HUES48 (cell line): ENCODE data around the gene LRPPRC.

Experiments
- H3K27ac ChIP-seq: one replicate; pipeline ENCODE4 v1.7.0; 2013; ENCODE audit warnings: low read depth, low read length, inconsistent platforms
- H3K27me3 ChIP-seq: 2 replicates; pipeline ENCODE4 v1.6.1; 2013; ENCODE audit warnings: mild to moderate bottlenecking, low read length; ENCODE audit not compliant: control insufficient read depth, insufficient read depth
- H3K36me3 ChIP-seq: 2 replicates; pipeline ENCODE4 v1.6.1; 2013; ENCODE audit warnings: low read length; ENCODE audit not compliant: control insufficient read depth, insufficient read depth
- H3K4me1 ChIP-seq: 2 replicates; pipeline ENCODE4 v1.6.1; 2013; ENCODE audit warnings: mild to moderate bottlenecking, low read length; ENCODE audit not compliant: control insufficient read depth, insufficient read depth
- H3K4me3 ChIP-seq: 2 replicates; pipeline ENCODE4 v1.5.1; 2013; ENCODE audit warnings: mild to moderate bottlenecking, low read depth, low read length
- H3K9ac ChIP-seq: 2 replicates; pipeline ENCODE4 v1.6.1; 2013; ENCODE audit warnings: mild to moderate bottlenecking, low read depth, low read length, moderate library complexity
- H3K9me3 ChIP-seq: 2 replicates; pipeline ENCODE4 v1.6.1; 2013; ENCODE audit warnings: low read length; ENCODE audit not compliant: control insufficient read depth, insufficient read depth

The LRPPRC gene

DNA sequence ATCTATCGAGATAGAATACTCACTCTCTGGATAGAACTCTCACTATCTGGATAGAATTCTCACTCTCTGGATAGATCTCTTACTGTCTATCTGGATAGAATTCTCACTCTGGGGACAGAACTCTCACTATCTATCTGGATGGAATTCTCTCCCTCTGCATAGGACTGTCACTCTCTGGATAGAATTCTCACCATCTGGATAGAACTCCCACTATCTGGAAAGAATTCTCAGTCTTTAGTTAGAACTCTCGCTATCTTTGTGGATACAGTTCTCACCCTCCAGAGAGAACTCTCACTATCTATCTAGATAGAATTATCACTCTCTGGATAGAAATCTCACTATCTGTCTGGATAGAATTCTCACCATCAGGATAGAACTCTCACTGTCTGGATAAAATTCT is 140.5 kb downstream of the LRPPRC start:
- H3K9ac ChIP-seq: no peak overlapping the region
- H3K27ac ChIP-seq: no peak overlapping the region
- no peak overlapping the region for H3K4me3 ChIP-seq
- peaks cover 6% of the 10 kb centered on the region; the same call in 1 of the 2 replicates for H3K27me3 ChIP-seq
- H3K36me3 ChIP-seq: no peaks in the 10 kb centered on the region
- no peaks in the 10 kb centered on the region for H3K9me3 ChIP-seq
- no peaks in the 10 kb centered on the region for H3K4me1 ChIP-seq

DNA sequence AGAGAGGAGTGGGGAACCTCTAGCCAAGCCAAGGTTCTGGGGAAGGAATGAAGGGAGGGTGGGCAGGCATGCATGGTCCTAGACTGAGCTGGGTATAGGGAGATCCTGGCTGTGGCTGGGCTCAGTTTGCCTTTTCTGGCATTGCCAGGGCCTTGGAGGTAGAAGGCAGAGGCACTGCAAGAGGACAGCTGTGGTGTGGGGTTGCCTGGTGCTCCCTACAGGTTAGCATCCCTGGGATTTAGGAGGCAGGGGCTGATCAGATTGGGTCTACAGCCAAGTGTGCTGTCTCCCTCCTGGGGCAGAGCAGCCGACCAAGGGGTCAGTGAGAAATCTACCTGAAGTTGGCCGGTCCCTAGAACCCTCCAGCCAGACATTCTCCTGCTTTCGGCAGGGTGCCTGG is 141.1 kb downstream of the LRPPRC start:
- Histone ChIP-seq H3K4me1 (no peaks in the 10 kb centered on the region), H3K9me3 (no peaks in the 10 kb centered on the region), H3K36me3 (no peaks in the 10 kb centered on the region), H3K4me3 (no peak overlapping the region), H3K27ac (no peak overlapping the region), H3K9ac (no peak overlapping the region), H3K27me3 (peaks cover 6% of the 10 kb centered on the region; the same call in 1 of the 2 replicates)

DNA sequence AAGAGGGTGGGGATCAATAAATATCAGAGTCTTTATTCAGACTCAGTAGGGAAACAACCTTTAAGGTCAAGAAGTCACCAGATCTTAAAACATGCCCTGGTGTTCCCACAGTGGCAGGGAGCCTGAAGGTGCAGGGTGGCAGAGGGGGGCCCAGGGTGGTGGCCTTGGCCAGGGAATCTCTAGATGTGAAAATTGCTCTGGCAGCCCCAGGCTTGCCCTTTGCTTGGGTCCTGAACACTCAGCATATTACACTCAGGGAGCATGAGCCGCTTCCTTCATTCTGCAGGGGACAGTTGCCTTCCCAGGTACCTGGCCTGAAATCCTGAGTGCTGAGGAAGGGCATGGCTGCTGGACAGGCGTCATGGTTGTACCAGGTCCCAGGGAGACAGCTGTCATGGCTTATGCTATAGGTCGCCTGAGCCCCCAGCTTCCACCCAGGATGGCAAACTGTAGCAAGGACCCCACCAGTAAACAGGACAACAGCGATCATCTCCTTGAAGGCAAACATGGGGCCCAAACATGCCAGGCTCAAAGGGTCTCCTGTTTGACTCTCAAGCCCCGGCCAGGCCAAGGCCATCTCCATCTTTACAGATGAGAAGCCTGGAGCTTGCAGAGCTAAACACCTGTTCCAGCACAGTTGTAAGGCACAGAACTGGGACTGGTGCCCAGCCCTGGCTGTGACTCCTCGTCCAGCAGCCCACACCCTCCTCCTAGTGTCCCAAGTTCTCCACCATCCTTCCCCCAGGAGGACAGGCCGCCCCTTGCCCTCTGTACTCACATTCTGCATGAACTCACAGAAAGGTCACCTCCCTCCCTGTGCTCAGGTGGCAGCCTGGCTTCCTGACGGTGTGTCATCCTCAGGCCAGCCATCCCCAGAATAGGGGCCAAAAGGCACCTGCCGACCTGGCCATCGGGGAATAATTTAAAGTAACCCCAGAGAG is 142.4 kb downstream of the LRPPRC start:
- no peaks in the 10 kb centered on the region for H3K4me1 ChIP-seq
- no peak overlapping the region for H3K27ac ChIP-seq
- H3K9me3 ChIP-seq: no peaks in the 10 kb centered on the region
- H3K36me3 ChIP-seq: no peaks in the 10 kb centered on the region
- no peak overlapping the region for H3K4me3 ChIP-seq
- peaks cover 1% of the 10 kb centered on the region; the same call in 1 of the 2 replicates for H3K27me3 ChIP-seq
- H3K9ac ChIP-seq: no peak overlapping the region

DNA sequence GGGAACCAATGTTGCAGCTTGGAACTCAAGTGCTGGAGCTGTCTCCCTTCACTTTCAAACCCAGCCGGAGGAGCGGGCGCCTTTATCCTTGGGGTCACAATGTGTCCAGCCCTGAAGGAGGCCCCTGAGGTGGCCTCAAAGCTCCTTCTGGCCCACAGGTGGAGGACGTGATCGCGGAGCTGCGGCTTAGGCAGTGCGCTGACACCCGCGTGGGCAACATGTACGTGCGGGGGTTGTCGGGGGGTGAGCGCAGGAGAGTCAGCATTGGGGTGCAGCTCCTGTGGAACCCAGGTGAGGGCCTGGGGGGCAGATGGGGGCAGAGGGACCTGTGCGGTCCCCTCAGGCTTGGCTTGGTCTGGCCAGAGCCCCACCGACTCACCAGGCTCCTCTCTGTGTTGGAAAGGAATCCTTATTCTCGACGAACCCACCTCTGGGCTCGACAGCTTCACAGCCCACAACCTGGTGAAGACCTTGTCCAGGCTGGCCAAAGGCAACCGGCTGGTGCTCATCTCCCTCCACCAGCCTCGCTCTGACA is 143.5 kb downstream of the LRPPRC start:
- Histone ChIP-seq H3K9me3 (no peaks in the 10 kb centered on the region), H3K36me3 (no peaks in the 10 kb centered on the region), H3K27ac (no peak overlapping the region), H3K4me3 (no peak overlapping the region), H3K4me1 (no peaks in the 10 kb centered on the region), H3K9ac (no peak overlapping the region), H3K27me3 (no peaks in the 10 kb centered on the region)

DNA sequence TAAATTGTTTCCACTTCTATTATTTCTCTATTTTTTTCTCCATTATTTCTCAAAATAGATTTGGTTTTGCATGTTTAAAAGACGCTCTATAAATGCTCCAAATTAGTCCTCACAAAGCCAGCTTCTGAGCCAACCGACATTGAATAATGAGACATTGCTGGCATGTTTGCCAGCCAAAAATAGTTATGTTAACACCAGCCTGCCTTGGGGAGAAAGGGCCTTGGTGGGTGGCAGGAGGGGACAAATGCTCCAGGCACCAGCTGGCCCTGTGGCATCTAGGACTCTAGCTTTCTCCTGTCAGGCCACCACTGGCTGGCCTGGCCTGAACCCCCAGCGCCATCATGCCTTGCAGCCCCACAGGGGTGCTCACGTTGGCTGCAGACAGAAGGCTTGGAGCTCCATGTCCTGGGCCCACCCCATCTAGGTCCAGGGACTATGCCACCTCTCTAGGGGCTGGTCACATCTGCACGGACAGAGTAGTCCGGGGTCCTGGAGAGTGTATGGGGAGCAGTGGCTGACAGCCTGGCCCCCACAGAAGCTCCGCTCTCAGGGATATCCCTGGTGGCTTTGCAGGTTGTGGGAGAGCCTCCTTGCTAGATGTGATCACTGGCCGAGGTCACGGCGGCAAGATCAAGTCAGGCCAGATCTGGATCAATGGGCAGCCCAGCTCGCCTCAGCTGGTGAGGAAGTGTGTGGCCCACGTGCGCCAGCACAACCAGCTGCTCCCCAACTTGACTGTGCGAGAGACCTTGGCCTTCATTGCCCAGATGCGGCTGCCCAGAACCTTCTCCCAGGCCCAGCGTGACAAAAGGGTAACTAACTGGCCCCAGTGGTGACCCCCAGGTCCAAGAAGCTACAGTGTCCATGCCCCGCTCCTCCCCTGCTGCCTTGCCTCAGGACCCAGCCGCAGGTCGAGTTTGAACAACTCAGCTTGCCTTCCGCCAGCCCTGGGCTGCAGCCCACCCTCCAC is 144.5 kb downstream of the LRPPRC start:
- Histone ChIP-seq H3K4me3 (no peak overlapping the region), H3K9me3 (no peaks in the 10 kb centered on the region), H3K27me3 (no peaks in the 10 kb centered on the region), H3K4me1 (no peaks in the 10 kb centered on the region), H3K27ac (no peak overlapping the region), H3K36me3 (no peaks in the 10 kb centered on the region), H3K9ac (no peak overlapping the region)

DNA sequence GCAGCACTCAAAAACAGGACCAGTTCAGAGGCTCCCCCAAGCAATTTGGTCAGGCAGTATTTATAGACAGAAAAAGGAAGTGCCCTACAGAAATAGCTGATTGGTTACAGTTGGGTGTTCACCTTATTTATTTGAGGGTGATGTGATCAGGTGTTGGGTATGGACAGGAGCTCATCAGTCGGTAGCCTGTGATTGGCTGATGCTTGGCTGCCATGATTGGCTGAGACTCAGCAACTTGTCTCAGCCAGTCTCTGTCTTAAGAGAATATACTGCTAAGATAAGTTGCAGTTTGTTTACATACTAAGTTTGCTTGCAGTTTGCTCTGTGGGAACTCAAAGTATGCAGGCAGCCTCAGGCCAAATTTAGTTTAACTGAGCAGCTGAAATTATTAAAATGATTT is 147.6 kb downstream of the LRPPRC start:
- no peaks in the 10 kb centered on the region for H3K4me1 ChIP-seq
- H3K9ac ChIP-seq: no peak overlapping the region
- no peaks in the 10 kb centered on the region for H3K27me3 ChIP-seq
- no peak overlapping the region for H3K27ac ChIP-seq
- no peak overlapping the region for H3K4me3 ChIP-seq
- H3K36me3 ChIP-seq: no peaks in the 10 kb centered on the region
- H3K9me3 ChIP-seq: no peaks in the 10 kb centered on the region

DNA sequence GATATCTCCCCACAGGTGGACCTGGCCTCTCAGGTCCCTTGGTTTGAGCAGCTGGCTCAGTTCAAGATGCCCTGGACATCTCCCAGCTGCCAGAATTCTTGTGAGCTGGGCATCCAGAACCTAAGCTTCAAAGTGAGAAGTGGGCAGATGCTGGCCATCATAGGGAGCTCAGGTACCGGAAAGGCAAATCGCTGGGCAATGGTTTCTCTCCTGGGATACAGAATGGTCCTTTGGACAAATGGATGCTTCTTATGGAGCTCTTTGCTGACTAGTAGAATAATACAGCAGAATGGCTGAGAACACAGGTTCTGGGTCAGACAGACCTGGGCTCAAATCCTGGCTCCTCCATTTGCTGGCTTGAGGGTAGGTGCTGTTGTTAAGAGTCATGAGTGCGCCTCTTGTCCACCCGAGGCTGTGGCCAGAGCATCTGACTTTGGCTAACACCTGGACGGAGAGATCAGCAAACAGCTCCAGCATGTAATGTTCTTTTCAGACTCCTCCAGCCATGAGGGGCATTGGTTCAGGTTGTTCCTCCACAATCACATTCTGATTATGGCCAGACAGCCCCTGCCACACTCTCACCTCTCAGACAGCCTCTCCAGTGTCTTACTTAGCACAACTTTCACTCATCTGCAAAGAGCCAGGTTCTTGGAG is 149.5 kb downstream of the LRPPRC start:
- H3K27me3 ChIP-seq: no peaks in the 10 kb centered on the region
- no peak overlapping the region for H3K27ac ChIP-seq
- H3K4me1 ChIP-seq: no peaks in the 10 kb centered on the region
- no peaks in the 10 kb centered on the region for H3K36me3 ChIP-seq
- H3K4me3 ChIP-seq: no peak overlapping the region
- no peaks in the 10 kb centered on the region for H3K9me3 ChIP-seq
- H3K9ac ChIP-seq: no peak overlapping the region

DNA sequence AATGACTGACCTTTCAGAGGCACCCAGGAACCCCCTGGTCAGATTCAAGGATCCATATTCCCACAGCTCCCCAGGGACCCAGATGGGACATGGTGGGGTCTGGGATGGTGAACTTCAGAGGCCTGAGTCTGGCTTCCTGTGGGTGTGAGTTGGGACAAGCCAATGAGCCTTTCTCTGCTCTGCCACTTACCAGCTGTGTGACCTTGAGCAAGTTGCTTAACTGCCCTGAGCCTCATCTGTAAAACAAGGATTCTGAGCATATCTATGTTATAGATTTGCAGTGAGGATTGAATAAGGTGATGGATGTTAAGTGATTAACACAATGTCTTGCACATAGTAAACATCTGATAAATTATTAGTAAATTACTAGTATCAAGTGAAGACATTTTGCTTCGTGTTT is 150.6 kb downstream of the LRPPRC start:
- Histone ChIP-seq H3K27me3 (no peaks in the 10 kb centered on the region), H3K4me1 (no peaks in the 10 kb centered on the region), H3K9ac (no peak overlapping the region)

DNA sequence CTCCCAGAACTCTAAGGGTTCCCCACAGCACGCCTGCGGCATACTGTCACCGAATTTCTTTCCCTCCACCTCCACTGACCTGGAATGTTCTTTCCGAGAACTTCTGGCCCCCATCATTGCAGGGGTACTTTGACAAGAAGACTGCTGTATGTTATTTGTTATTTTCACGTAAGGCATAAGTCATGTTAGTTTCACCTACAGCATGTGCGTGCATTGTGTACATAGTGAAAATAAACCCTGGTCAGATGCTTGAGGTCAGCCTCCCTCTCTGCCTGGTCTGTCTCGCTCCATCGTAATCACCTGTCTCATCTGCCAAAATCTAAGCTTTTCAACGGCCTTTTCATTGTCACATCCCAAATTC is 152.9 kb downstream of the LRPPRC start:
- no peak overlapping the region for H3K4me3 ChIP-seq
- no peaks in the 10 kb centered on the region for H3K9me3 ChIP-seq
- no peaks in the 10 kb centered on the region for H3K36me3 ChIP-seq
- H3K27me3 ChIP-seq: no peaks in the 10 kb centered on the region
- H3K9ac ChIP-seq: no peak overlapping the region
- no peak overlapping the region for H3K27ac ChIP-seq
- H3K4me1 ChIP-seq: no peaks in the 10 kb centered on the region

More for the DNA sequence above, 150.6 kb downstream of the LRPPRC start:
- Histone ChIP-seq H3K27ac (no peak overlapping the region), H3K9me3 (no peaks in the 10 kb centered on the region), H3K36me3 (no peaks in the 10 kb centered on the region), H3K4me3 (no peak overlapping the region)

DNA sequence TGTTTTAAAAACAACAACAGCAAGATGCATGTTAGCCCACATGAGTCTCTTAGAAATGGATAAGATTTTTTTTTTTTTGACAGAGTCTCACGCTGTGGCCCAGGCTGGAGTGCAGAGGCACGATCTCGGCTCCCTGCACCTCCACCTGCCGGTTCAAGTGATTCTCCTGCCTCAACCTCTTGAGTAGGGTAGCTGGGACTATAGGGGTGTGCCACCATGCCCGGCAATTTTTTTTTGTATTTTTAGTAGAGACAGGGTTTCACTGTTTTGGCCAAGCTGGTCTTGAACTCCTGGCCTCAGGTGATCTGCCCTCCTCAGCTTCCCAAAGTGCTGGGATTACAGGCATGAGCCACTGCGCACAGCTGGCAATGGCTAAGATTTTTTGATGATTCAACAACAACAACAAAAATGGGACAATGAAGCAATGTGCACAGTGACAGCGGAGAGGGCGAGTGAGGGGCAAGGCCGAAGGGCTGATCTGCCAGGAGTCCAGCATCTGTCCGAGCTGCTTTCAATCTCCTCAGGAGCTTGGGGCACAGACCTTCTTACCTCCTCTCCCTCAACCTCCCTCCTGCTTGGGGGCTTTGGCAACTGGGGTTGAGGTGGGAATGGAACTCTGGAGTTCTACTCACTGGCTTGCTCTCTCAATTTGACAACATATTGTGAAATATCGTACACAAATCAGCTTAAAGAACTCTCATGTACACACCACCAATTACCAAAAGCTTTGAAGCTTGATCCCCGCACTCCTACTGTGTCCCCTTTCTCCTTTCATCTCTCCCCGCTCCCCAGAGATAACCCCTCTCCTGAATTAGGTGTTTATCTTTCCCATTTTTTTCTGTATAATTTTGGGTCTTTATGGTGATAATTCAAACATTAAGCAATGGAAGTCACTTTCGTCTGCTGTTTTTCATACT is 153.6 kb downstream of the LRPPRC start:
- no peaks in the 10 kb centered on the region for H3K4me1 ChIP-seq
- no peak overlapping the region for H3K27ac ChIP-seq
- H3K9ac ChIP-seq: no peak overlapping the region
- H3K4me3 ChIP-seq: no peak overlapping the region
- H3K36me3 ChIP-seq: no peaks in the 10 kb centered on the region
- H3K27me3 ChIP-seq: no peaks in the 10 kb centered on the region
- no peaks in the 10 kb centered on the region for H3K9me3 ChIP-seq
